Spinal cord (tissue), 10 donors: ENCODE measurements around the gene ADCY9. TPM values are rescaled to one million over a fixed set of nuclear protein-coding genes. Genes with fewer than 3 reads are reported as not detected.

ENCODE experiments used
- DNase-seq, 6 donors: peaks; one replicate each; pipeline versions ENCODE4 v3.0.0 to v3.0.0-alpha.2; 2013 to 2015; ENCODE audit warnings: low spot score in 6 of 6, low read depth in 4 of 6
- H3K27ac ChIP-seq: one replicate; pipeline ENCODE4 v1.5.1; 2013; ENCODE audit warnings: low read depth, low read length, control low read depth
- H3K27me3 ChIP-seq: one replicate; pipeline ENCODE4 v1.6.1; 2013; ENCODE audit warnings: low read length; ENCODE audit not compliant: control insufficient read depth, insufficient read depth
- H3K36me3 ChIP-seq: one replicate; pipeline ENCODE4 v1.6.1; 2013; ENCODE audit warnings: low read length; ENCODE audit not compliant: control insufficient read depth, insufficient read depth
- H3K4me1 ChIP-seq: one replicate; pipeline ENCODE4 v1.6.1; 2013; ENCODE audit warnings: low read length; ENCODE audit not compliant: control insufficient read depth, insufficient read depth
- H3K4me3 ChIP-seq: one replicate; pipeline ENCODE4 v1.5.1; 2013; ENCODE audit warnings: low read depth, low read length, control low read depth
- H3K9me3 ChIP-seq: one replicate; pipeline ENCODE4 v1.6.1; 2013; ENCODE audit warnings: low read length; ENCODE audit not compliant: control insufficient read depth, insufficient read depth
- whole genome bisulfite sequencing: methylation state at CpG from one replicate; pipeline ENCODE4 v1.1.5; 2013; ENCODE audit warnings: missing lambda C conversion rate; ENCODE audit not compliant: insufficient coverage; 5-methylcytosine and 5-hydroxymethylcytosine counted together
- polyA plus RNA-seq, 2 donors: library from polyadenylated mRNA; unstranded; fragments of 120-200 nt; gene quantifications; one replicate each; pipeline ENCODE4 v1.2.1, GENCODE V29; 2013; ENCODE audit not compliant: insufficient read length in 2 of 2
- total RNA-seq, 2 donors: library from RNA; depleted of rRNA in 1 of 2; stranded (reverse); fragments of 120-200 nt in 1 of 2; fragments of >200 nt in 1 of 2; gene quantifications; one replicate each; pipeline versions ENCODE4 v1.2.3 to v1.2.4, GENCODE V29; 2013 to 2014
- donor health status: healthy.

ADCY9 gene
- total and polyA plus RNA-seq, 4 donors, result 12.0 to 13.4 (median 13.0) TPM

GRCh38 chr16:4113358-4114256 lies 2.6 kb downstream of the ADCY9 start:
- 88% methylated on average over 30 of the region's 34 CpGs for WGBS
- Histone ChIP-seq H3K27me3 (no peaks in the 10 kb centered on the region), H3K9me3 (no peaks in the 10 kb centered on the region), H3K4me1 (peaks cover 55% of the 10 kb centered on the region), H3K27ac (no peak overlapping the region), H3K36me3 (peaks cover 22% of the 10 kb centered on the region), H3K4me3 (no peak overlapping the region)
- no peak for DNase-seq

DNA sequence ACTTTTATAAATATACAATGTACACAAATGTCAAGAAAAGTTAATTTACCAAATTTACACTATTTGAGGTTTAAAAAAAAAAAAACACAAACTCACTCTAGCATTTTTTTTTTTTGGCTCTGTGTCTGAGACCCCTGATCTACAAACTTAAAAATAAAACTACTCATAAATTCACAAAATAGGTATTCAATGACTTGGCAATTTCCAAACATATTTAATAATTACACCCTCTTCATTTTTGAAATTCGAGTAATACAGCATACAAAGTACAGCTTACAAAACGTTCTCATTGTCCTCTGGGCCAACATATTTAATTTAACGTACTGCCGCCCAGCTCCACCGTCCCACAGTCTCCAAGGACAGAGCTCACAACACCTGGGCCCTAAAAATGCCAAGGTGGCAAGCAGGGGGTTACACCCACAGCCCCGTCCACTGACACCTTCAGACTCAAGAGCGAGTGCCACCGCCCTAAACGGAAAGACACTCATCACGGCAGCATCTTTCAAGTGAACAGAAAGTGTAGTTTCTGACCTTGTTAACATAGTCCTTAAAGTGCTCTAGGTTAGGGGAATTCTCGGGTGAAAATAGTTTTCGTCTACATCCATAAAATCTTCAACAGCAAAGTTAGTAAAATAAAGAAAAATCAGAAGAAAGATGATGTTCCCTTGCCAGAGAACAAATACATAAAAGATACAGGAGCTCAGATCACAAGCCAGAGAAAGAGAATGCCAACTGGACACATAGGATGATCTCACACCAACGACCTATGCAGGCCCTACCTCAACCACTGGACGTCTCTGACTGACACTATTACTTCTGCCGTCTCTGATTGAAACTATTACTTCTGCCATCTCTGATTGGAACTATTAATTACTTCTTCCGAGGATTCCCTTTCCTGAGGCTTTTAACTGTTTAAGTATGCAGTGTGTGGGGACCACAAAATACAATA lies 4.2 kb downstream of the ADCY9 start:
- peak in 1 of 6 donors; percentile 22 for DNase-seq
- H3K27me3 ChIP-seq, result no peaks in the 10 kb centered on the region
- H3K36me3 ChIP-seq, result peaks cover 22% of the 10 kb centered on the region
- peak overlapping the region; percentile 7 for H3K4me3 ChIP-seq
- no peaks in the 10 kb centered on the region for H3K9me3 ChIP-seq
- H3K4me1 ChIP-seq, result peaks cover 53% of the 10 kb centered on the region
- WGBS, result 56% methylated on average over 11 of the region's 16 CpGs
- H3K27ac ChIP-seq, result no peak overlapping the region

GRCh38 chr16:4110680-4111079 lies 5.6 kb downstream of the ADCY9 start:
- 85% methylated on average over 12 of the region's 14 CpGs for WGBS
- peaks cover 48% of the 10 kb centered on the region for H3K4me1 ChIP-seq
- no peaks in the 10 kb centered on the region for H3K9me3 ChIP-seq
- peaks cover 25% of the 10 kb centered on the region for H3K36me3 ChIP-seq
- DNase-seq, result no peak
- no peaks in the 10 kb centered on the region for H3K27me3 ChIP-seq
- H3K27ac ChIP-seq, result no peak overlapping the region
- no peak overlapping the region for H3K4me3 ChIP-seq

- H3K27ac ChIP-seq, result no peak overlapping the region
- WGBS, result 86% methylated on average over 4 of the region's 13 CpGs
- peaks cover 44% of the 10 kb centered on the region for H3K4me1 ChIP-seq
Observed at GRCh38 chr16:4110065-4110464, 6.2 kb downstream of the ADCY9 start.

DNA sequence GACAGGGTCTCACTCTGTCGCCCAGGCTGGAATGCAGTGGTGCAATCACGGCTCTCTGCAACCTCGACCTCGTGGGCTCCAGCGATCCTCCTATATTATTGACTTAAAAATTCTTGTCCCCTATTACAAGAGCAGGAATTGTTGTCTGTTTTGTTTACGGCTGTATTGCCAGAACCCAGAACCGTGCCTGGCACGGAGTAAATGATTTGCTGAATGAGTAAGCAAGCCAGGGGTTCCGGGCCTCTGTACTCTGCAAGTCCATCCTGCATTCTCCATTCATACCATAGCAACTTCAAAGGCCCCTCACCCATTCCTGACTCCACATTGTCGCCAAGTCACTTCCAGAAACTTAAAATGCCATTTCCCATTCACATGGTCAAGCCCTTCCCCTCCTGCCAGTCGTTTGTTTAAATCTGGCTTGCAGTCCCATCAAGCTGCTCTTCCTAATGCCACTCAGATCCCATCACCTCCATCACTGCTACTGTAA lies 6.9 kb downstream of the ADCY9 start:
- Histone ChIP-seq H3K27me3 (no peaks in the 10 kb centered on the region), H3K36me3 (peaks cover 18% of the 10 kb centered on the region), H3K9me3 (no peaks in the 10 kb centered on the region), H3K4me1 (peaks cover 36% of the 10 kb centered on the region), H3K27ac (no peak overlapping the region), H3K4me3 (no peak overlapping the region)
- DNase-seq, result peak in 3 of 6 donors; percentile 46 to 73 (median 68)
- WGBS, result 11% methylated on average over 4 of the region's 11 CpGs

More at GRCh38 chr16:4110065-4110464, 6.2 kb downstream of the ADCY9 start:
- no peaks in the 10 kb centered on the region for H3K9me3 ChIP-seq
- H3K4me3 ChIP-seq, result no peak overlapping the region
- DNase-seq, result no peak
- H3K27me3 ChIP-seq, result no peaks in the 10 kb centered on the region
- H3K36me3 ChIP-seq, result peaks cover 25% of the 10 kb centered on the region

DNA sequence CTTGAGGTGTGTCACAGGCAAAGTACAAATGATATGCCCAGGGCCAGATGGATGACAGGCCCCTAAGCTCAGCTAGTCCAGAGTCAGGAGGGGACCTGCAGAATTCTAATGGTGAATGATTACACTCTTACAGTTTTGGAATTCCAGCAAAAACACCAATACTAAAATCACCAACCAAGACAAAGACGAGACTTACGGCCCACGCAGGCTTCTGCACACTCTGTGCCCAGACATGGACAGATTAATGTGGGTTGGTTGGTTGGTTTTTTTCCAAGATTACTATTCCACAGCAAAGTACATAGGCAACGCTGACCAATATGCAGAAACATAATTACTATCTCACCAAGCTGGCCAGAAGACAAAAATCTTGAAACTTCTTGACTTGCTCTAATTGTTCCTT lies 9.7 kb downstream of the ADCY9 start:
- no peaks in the 10 kb centered on the region for H3K27me3 ChIP-seq
- no peak overlapping the region for H3K4me3 ChIP-seq
- DNase-seq, result no peak
- H3K9me3 ChIP-seq, result no peaks in the 10 kb centered on the region
- no peak overlapping the region for H3K27ac ChIP-seq
- 67% methylated on average over 1 of the region's 4 CpGs for WGBS
- peaks cover 12% of the 10 kb centered on the region for H3K36me3 ChIP-seq
- H3K4me1 ChIP-seq, result peaks cover 23% of the 10 kb centered on the region

DNA sequence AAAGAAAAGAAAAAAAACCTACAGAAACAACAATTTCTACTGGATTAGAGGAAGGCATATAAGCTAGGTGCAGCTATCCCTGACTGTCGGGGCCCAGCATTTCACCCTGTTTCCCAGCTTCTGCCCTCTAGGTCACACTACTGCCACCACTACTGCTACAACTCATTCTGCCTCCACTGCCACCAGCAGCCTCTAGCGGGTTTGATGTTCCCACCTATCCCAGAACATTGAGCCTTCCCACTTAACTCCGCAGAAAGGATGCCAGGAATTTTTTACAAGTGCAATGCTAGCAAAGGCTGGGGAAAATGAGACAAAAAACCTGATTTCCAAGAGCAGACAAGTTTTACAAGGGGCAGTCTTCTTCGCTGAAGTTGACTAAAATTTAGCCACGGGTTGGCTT lies 10.4 kb downstream of the ADCY9 start:
- Histone ChIP-seq H3K27ac (no peak overlapping the region), H3K27me3 (no peaks in the 10 kb centered on the region), H3K4me1 (peaks cover 19% of the 10 kb centered on the region), H3K4me3 (no peak overlapping the region), H3K36me3 (peaks cover 12% of the 10 kb centered on the region), H3K9me3 (no peaks in the 10 kb centered on the region)
- 90% methylated on average over 3 of the region's 5 CpGs for WGBS
- no peak for DNase-seq

- DNase-seq, result no peak
- Histone ChIP-seq H3K27ac (no peak overlapping the region), H3K27me3 (no peaks in the 10 kb centered on the region), H3K9me3 (no peaks in the 10 kb centered on the region), H3K4me3 (no peak overlapping the region), H3K36me3 (peaks cover 8% of the 10 kb centered on the region), H3K4me1 (no peaks in the 10 kb centered on the region)
- 66% methylated on average over 15 of the region's 15 CpGs for whole genome bisulfite sequencing
Observed at GRCh38 chr16:4103745-4104144, 12.5 kb downstream of the ADCY9 start.

GRCh38 chr16:4101421-4102219 lies 14.6 kb downstream of the ADCY9 start:
- H3K36me3 ChIP-seq, result peaks cover 8% of the 10 kb centered on the region
- no peak overlapping the region for H3K4me3 ChIP-seq
- peaks cover 4% of the 10 kb centered on the region for H3K4me1 ChIP-seq
- no peaks in the 10 kb centered on the region for H3K27me3 ChIP-seq
- no peak for DNase-seq
- 92% methylated on average over 8 of the region's 20 CpGs for WGBS
- no peak overlapping the region for H3K27ac ChIP-seq
- H3K9me3 ChIP-seq, result no peaks in the 10 kb centered on the region
